Thoracic aorta (tissue), 2 donors: ENCODE data around the gene CACNA1G. TPM values are rescaled to one million over a fixed set of nuclear protein-coding genes. Genes with fewer than 3 reads are reported as not detected.

Experiments used
- ATAC-seq: fragments of 150-250 bp; one replicate; pipeline ENCODE4 v1.8.0; 2017; ENCODE audit warnings: low read depth; ENCODE audit not compliant: insufficient number of reproducible peaks, low FRiP score
- DNase-seq: peaks from one replicate; pipeline ENCODE4 v3.0.0-alpha.2; 2020; ENCODE audit warnings: low spot score
- H3K27ac ChIP-seq, 2 donors: fragments of 200-600 bp; sonication (generic); 1 replicate in 1 of 2; 2 replicates in 1 of 2; pipeline ENCODE4 v1.5.1; 2016; ENCODE audit warnings: mild to moderate bottlenecking in 2 of 2, moderate library complexity in 2 of 2
- H3K27me3 ChIP-seq: fragments of 200-600 bp; sonication (generic); replicated peaks from 2 replicates; pipeline ENCODE4 v1.6.0; 2016; ENCODE audit warnings: mild to moderate bottlenecking; ENCODE audit not compliant: insufficient read depth
- H3K36me3 ChIP-seq: fragments of 200-600 bp; sonication (generic); one replicate; pipeline ENCODE4 v1.5.1; 2016
- H3K4me1 ChIP-seq, 2 donors: fragments of 200-600 bp; sonication (generic); 1 replicate in 1 of 2; 2 replicates in 1 of 2; pipeline versions ENCODE4 v1.5.1 to v1.6.0; 2016; ENCODE audit warnings: low read depth in 2 of 2, mild to moderate bottlenecking in 1 of 2; ENCODE audit not compliant: control insufficient read depth in 1 of 2
- H3K4me3 ChIP-seq: fragments of 200-600 bp; sonication (generic); 2 replicates; pipeline ENCODE4 v1.5.1; 2016; ENCODE audit warnings: mild to moderate bottlenecking
- H3K9me3 ChIP-seq: fragments of 200-600 bp; sonication (generic); 2 replicates; pipeline ENCODE4 v1.5.1; 2016
- CTCF ChIP-seq: fragments of 200-600 bp; sonication (generic); IDR thresholded peaks from one replicate; pipeline ENCODE4 v1.5.1; 2019; ENCODE audit warnings: antibody characterized with exemption
- total RNA-seq, 2 donors: library from RNA; depleted of rRNA; stranded (reverse); fragments of >200 nt; gene quantifications; one replicate each; pipeline versions ENCODE4 v1.1.0 to v1.2.3, GENCODE V29; 2016

The CACNA1G gene
- total RNA-seq, 2 donors from 2014 or later = 0.27 to 2.3 TPM

- TF ChIP-seq CTCF = no peak
- no peak for ATAC-seq
- H3K27me3 ChIP-seq = no peaks in the 10 kb centered on the region
Observed at GRCh38 chr17:50541402-50541715, 19.2 kb upstream of the CACNA1G start.

DNA sequence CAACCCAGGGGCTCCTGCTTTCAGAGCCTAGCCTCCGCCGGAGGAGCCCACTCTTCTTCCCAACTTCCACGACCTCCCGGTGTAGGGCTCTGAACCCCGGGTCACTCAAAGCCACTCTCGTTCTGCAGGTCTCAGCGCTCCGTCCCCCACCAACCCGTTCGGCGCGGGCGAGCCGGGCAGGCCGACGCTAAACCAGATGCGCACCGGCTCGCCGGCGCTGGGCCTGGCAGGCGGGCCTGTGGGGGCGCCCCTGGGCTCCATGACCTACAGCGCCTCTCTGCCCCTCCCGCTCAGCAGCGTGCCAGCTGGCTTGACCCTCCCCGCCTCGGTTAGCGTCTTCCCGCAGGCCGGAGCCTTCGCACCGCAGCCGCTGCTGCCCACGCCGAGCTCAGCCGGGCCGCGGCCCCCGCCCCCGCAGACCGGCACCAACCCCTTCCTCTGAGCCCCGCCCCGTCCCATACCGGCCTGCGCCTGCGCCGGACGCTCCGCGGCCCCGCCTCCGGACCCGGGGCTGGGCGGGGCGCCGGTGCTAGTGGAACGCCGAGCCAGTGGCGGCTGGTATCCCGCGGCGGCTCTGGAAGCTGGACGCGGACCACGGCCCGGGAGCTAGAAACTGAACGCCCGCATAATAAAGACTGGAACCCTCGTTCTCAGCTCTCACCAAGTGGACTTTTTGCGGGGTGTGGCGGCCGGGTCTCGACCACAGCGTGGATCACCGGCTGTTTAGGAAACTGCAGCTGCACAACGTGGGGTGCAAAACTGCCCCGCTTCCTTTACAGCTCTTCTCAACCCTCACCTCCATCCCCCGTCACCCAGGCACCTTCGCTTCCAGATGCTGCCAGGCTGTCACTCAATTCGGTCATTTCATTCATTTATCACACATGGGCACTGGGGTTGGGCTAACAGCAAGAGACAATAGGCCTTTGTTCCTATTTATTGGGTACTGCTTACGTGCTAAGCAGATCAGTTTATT, 18.5 kb upstream of the CACNA1G start:
- ATAC-seq (peak; percentile 66), DNase-seq (no peak)
- Histone ChIP-seq H3K27me3 (no peaks in the 10 kb centered on the region), H3K9me3 (no peaks in the 10 kb centered on the region), H3K36me3 (no peaks in the 10 kb centered on the region), H3K4me1 (peaks cover 12 to 19% of the 10 kb centered on the region in 2 donors), H3K27ac (peak overlapping the region in 1 of 2 donors; percentile 41), H3K4me3 (peak overlapping the region; percentile 91)
- no peak for TF ChIP-seq CTCF

More at GRCh38 chr17:50541402-50541715, 19.2 kb upstream of the CACNA1G start:
- Histone ChIP-seq H3K36me3 (no peaks in the 10 kb centered on the region), H3K4me3 (peak overlapping the region; percentile 91), H3K4me1 (peaks cover 10 to 15% of the 10 kb centered on the region in 2 donors), H3K9me3 (no peaks in the 10 kb centered on the region), H3K27ac (peak overlapping the region in 1 of 2 donors; percentile 41)
- DNase-seq = no peak

GRCh38 chr17:50542795-50543774, 17.4 kb upstream of the CACNA1G start:
- no peak for TF ChIP-seq CTCF
- no peak for ATAC-seq
- no peaks in the 10 kb centered on the region for H3K36me3 ChIP-seq

DNA sequence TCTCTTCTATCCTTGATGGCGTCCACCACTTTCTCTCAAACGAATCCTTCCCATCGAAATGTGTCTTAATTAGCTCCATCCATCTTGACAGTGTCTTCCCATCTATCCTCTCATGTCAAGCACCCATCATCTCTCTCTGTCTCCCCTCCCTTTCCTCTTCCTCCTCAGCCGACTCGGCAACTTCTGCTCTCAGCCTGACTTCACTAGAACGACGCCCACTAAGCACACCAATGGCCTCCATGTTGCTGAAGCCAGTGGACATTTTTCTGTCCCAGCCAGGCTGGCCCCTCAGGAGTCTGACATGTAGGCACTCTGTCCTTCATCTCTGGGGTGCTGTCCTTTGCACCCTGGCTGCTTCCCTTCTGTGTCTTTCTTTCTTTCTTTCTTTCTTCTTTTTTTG, 16.0 kb upstream of the CACNA1G start:
- Histone ChIP-seq H3K4me3 (no peak overlapping the region), H3K27me3 (no peaks in the 10 kb centered on the region), H3K36me3 (no peaks in the 10 kb centered on the region), H3K4me1 (peaks cover 18 to 28% of the 10 kb centered on the region in 2 donors), H3K27ac (no peak overlapping the region), H3K9me3 (no peaks in the 10 kb centered on the region)
- DNase-seq (no peak), ATAC-seq (no peak)
- no peak for TF ChIP-seq CTCF

More at GRCh38 chr17:50542795-50543774, 17.4 kb upstream of the CACNA1G start:
- Histone ChIP-seq H3K27ac (no peak overlapping the region), H3K4me3 (peak overlapping the region; percentile 91), H3K4me1 (peaks cover 18 to 28% of the 10 kb centered on the region in 2 donors), H3K9me3 (no peaks in the 10 kb centered on the region), H3K27me3 (no peaks in the 10 kb centered on the region)
- no peak for DNase-seq
